ENCODE data around the gene MCUB. TPM values are rescaled to one million over a fixed set of nuclear protein-coding genes. Genes with fewer than 3 reads are reported as not detected.
A peak's percentile ranks its signal among the peaks of the same experiment; 100 is the strongest.
"Not testable (repeated sequence)": the region's sequence is repeated elsewhere in the genome, so short reads cannot be mapped to it uniquely, and the experiment has no call there.

The MCUB gene, protein sequence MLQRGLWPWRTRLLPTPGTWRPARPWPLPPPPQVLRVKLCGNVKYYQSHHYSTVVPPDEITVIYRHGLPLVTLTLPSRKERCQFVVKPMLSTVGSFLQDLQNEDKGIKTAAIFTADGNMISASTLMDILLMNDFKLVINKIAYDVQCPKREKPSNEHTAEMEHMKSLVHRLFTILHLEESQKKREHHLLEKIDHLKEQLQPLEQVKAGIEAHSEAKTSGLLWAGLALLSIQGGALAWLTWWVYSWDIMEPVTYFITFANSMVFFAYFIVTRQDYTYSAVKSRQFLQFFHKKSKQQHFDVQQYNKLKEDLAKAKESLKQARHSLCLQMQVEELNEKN
- total RNA-seq (10 to 100 TPM; 81.0 to 90.0 TPM), total RNA-seq (89.3 to 89.5 reads per million in 2 donors)

- ATAC-seq (peak; percentile 96), DNase-seq (peak; percentile 86 to 89 (median 87))
- H3K9me3 ChIP-seq (ENCODE audit: control insufficient read depth, low read length, poor library complexity, severe bottlenecking), result no peaks in the 10 kb centered on the region
- H3K36me3 Mint-ChIP-seq (ENCODE audit: low read depth), result peaks cover 10% of the 10 kb centered on the region
- no peaks in the 10 kb centered on the region for H3K27me3 Mint-ChIP-seq
- peak within 1 kb of the TSS; percentile 94 for H3K27ac Mint-ChIP-seq
- peaks cover 38% of the 10 kb centered on the region for H3K4me1 Mint-ChIP-seq
- peak within 1 kb of the TSS; percentile 94 for H3K4me3 Mint-ChIP-seq
Measured at GRCh38 chr4:109559983-109560686, at the start of gene MCUB. MCUB (plus strand) TSS chr4:109560246; CDS start chr4:109560338, 92 bp downstream.

GRCh38 chr4:109510687-109511086, 49.4 kb upstream of the MCUB start:
- no peak overlapping the region for H3K27ac Mint-ChIP-seq
- no peak overlapping the region for H3K4me3 Mint-ChIP-seq
- DNase-seq, result no peak
- H3K9me3 ChIP-seq (ENCODE audit: control insufficient read depth, low read length, poor library complexity, severe bottlenecking), result no peaks in the 10 kb centered on the region
- peaks cover 4% of the 10 kb centered on the region for H3K36me3 Mint-ChIP-seq (ENCODE audit: low read depth)
- no peaks in the 10 kb centered on the region for H3K27me3 Mint-ChIP-seq
- no peak for ATAC-seq
- peaks cover 3% of the 10 kb centered on the region for H3K4me1 Mint-ChIP-seq

- no peak overlapping the region for H3K27ac Mint-ChIP-seq
- ATAC-seq, result no peak
- peaks cover 4% of the 10 kb centered on the region for H3K36me3 Mint-ChIP-seq (ENCODE audit: low read depth)
- H3K4me3 Mint-ChIP-seq, result no peak overlapping the region
- H3K4me1 Mint-ChIP-seq, result peaks cover 3% of the 10 kb centered on the region
- DNase-seq, result no peak
- H3K9me3 ChIP-seq (ENCODE audit: control insufficient read depth, low read length, poor library complexity, severe bottlenecking), result no peaks in the 10 kb centered on the region
- H3K27me3 Mint-ChIP-seq, result no peaks in the 10 kb centered on the region
Measured at GRCh38 chr4:109511414-109511813, 48.6 kb upstream of the MCUB start.

DNA sequence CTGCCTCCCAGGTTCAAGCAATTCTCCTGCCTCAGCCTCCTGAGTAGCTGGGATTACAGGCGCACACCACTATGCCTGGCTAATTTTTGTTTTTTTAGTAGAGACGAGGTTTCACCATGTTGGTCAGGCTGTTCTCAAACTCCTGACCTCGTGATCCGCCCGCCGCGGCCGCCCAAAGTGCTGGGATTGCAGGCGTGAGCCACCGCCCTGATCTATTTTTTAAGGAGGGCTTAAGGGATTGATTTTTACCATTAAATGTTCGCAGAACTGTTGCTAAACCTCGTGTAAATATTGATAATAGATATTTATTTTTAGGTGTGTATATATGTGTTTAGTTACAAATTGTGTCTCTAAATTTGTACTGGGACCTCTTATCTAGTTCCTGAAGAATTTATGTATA, 46.7 kb upstream of the MCUB start:
- peak overlapping the region; percentile 66 for H3K27ac Mint-ChIP-seq
- not testable (repeated sequence) for H3K4me3 Mint-ChIP-seq; H3K9me3 ChIP-seq (ENCODE audit: control insufficient read depth, low read length, poor library complexity, severe bottlenecking); DNase-seq; H3K27me3 Mint-ChIP-seq; ATAC-seq; H3K36me3 Mint-ChIP-seq (ENCODE audit: low read depth); H3K4me1 Mint-ChIP-seq

- H3K27me3 Mint-ChIP-seq, result no peaks in the 10 kb centered on the region
- no peaks in the 10 kb centered on the region for H3K9me3 ChIP-seq (ENCODE audit: control insufficient read depth, low read length, poor library complexity, severe bottlenecking)
- no peak overlapping the region for H3K27ac Mint-ChIP-seq
- peaks cover 9% of the 10 kb centered on the region for H3K36me3 Mint-ChIP-seq (ENCODE audit: low read depth)
- no peak overlapping the region for H3K4me3 Mint-ChIP-seq
- DNase-seq (no peak), ATAC-seq (no peak)
- H3K4me1 Mint-ChIP-seq, result peaks cover 3% of the 10 kb centered on the region
Measured at GRCh38 chr4:109532182-109532581, 27.9 kb upstream of the MCUB start.

DNA sequence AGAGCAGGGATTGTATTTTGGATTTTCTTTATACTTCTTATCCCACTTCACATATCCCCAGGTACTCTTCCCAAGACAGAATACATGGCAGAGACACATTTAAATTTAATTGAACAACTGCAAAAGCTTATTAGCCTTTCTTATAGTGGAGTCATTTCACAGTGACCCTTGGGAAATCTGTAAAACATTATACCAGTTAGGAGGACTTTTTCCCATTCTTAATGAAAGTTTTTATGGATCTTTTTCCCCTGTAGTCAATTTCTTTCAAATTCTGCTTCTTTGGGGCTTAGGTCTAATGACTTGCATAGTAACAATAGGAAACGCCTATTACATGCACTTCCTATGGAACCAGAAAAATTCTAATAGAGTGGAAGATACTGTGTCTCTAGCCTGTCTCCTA, 14.6 kb upstream of the MCUB start:
- no peaks in the 10 kb centered on the region for H3K27me3 Mint-ChIP-seq
- H3K4me1 Mint-ChIP-seq, result peaks cover 21% of the 10 kb centered on the region
- ATAC-seq, result no peak
- H3K36me3 Mint-ChIP-seq (ENCODE audit: low read depth), result peaks cover 14% of the 10 kb centered on the region
- H3K27ac Mint-ChIP-seq, result peak overlapping the region; percentile 57
- no peak for DNase-seq
- H3K9me3 ChIP-seq (ENCODE audit: control insufficient read depth, low read length, poor library complexity, severe bottlenecking), result no peaks in the 10 kb centered on the region
- H3K4me3 Mint-ChIP-seq, result no peak overlapping the region

DNA sequence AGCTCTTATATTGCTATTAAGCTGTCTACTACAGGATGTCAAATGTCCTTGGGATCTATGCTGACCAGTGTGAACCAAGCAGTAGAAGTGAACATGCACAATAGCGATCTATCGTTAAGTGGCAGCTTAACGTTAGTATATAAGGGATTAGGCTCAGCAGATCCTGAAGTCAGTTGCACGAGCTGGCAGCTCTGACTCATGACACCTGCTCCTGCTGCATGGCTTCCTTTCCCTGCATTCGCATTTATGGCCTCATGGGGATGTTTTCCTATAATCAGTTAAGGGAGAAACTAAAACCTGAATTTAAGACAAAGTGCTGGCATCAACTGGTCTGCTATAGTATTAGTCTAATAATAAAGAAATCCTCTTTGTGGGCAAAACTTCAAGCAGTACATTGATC, 12.7 kb upstream of the MCUB start:
- DNase-seq (no peak), ATAC-seq (no peak)
- peaks cover 12% of the 10 kb centered on the region for H3K36me3 Mint-ChIP-seq (ENCODE audit: low read depth)
- H3K4me1 Mint-ChIP-seq, result peaks cover 24% of the 10 kb centered on the region
- no peaks in the 10 kb centered on the region for H3K9me3 ChIP-seq (ENCODE audit: control insufficient read depth, low read length, poor library complexity, severe bottlenecking)
- no peak overlapping the region for H3K27ac Mint-ChIP-seq
- no peak overlapping the region for H3K4me3 Mint-ChIP-seq
- no peaks in the 10 kb centered on the region for H3K27me3 Mint-ChIP-seq

DNA sequence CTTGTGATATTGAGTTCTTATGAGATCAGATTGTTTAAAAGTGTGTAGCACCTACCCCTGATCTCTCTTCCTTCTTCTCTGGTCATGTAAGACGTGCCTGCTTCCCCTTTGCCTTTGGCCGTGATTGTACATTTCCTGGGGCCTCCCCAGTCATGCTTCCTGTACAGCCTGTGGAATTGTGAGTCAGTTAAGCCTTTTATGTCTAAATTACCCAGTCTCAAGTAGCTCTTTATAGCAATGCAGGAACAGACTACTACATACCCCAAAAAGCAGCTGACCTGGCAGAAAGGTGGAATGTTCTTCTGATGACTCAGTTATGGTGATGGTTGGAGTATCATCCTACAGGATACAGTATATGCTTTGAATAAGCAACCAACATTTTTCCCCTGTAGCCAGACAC, 11.4 kb upstream of the MCUB start:
- Mint-ChIP-seq H3K27me3 (no peaks in the 10 kb centered on the region), H3K4me1 (peaks cover 18% of the 10 kb centered on the region), H3K27ac (no peak overlapping the region), H3K36me3 (ENCODE audit: low read depth) (peaks cover 5% of the 10 kb centered on the region), H3K4me3 (no peak overlapping the region)
- no peaks in the 10 kb centered on the region for H3K9me3 ChIP-seq (ENCODE audit: control insufficient read depth, low read length, poor library complexity, severe bottlenecking)
- no peak for DNase-seq
- ATAC-seq, result peak; percentile 54

DNA sequence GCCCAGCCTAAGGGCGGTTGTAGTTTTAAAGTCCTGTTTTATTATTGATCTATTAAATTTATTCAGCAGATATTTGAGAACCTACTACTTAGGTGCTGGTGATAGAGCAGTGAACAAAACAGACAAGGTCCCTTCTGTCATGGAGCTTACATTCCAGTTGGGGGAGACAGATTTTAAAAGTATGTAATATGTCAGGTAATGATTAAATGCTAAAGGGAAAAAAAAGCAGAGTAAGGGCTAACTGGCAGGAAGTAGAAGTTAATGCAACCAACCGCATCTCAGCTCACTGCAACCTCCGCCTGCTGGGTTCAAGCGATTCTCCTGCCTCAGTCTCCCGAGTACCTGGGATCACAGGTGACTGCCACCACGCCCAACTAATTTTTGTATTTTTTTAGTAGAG, 7.8 kb upstream of the MCUB start:
- DNase-seq (no peak), ATAC-seq (no peak)
- H3K27ac Mint-ChIP-seq, result no peak overlapping the region
- H3K27me3 Mint-ChIP-seq, result no peaks in the 10 kb centered on the region
- H3K4me3 Mint-ChIP-seq, result no peak overlapping the region
- no peaks in the 10 kb centered on the region for H3K9me3 ChIP-seq (ENCODE audit: control insufficient read depth, low read length, poor library complexity, severe bottlenecking)
- peaks cover 4% of the 10 kb centered on the region for H3K36me3 Mint-ChIP-seq (ENCODE audit: low read depth)
- peaks cover 23% of the 10 kb centered on the region for H3K4me1 Mint-ChIP-seq

DNA sequence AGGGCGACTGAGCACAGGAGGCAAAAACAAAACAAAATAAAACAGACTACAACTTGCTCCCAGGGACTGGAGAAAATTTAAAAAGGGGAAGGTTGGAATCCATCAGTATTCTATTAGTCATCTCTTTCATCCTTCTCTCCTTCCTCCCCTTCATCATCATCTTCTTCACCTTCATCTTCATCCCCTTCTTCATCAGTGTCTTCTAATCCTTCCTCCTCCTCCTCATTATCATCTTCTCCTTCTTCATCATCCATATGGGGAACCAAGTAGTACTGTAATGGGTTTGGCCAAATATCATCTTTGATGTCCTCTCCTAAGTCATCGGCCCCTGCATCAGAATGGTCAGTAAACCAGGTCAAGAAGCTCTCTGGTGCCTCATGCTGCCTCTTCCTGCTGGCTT, 6.9 kb upstream of the MCUB start:
- Mint-ChIP-seq H3K36me3 (ENCODE audit: low read depth) (peaks cover 4% of the 10 kb centered on the region), H3K4me1 (peaks cover 20% of the 10 kb centered on the region), H3K27me3 (no peaks in the 10 kb centered on the region), H3K27ac (no peak overlapping the region), H3K4me3 (no peak overlapping the region)
- no peaks in the 10 kb centered on the region for H3K9me3 ChIP-seq (ENCODE audit: control insufficient read depth, low read length, poor library complexity, severe bottlenecking)
- ATAC-seq (no peak), DNase-seq (no peak)

GRCh38 chr4:109554971-109555370, 5.1 kb upstream of the MCUB start:
- ATAC-seq (no peak), DNase-seq (no peak)
- Mint-ChIP-seq H3K4me1 (peaks cover 19% of the 10 kb centered on the region), H3K27me3 (no peaks in the 10 kb centered on the region), H3K4me3 (no peak overlapping the region), H3K27ac (no peak overlapping the region), H3K36me3 (ENCODE audit: low read depth) (peaks cover 4% of the 10 kb centered on the region)
- H3K9me3 ChIP-seq (ENCODE audit: control insufficient read depth, low read length, poor library complexity, severe bottlenecking), result no peaks in the 10 kb centered on the region

DNA sequence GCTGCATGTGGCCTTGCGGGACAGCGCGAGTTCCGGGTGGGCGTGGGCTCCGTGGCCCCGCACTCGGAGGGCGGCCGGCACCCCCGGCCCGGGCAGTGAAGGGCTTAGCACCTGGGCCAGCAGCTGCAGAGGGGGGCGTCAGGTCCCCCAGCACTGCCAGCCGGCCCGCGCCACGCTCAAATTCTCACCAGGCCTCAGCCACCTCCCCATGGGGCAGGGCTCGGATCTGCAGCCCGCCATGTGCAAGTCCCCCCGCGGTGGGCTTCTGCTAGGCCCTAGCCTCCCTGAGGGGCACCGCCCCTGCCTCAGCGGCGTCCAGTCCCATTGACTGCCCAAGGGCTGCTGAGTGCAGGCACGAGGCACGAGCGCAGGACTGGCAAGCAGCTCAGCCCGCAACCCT, 2.6 kb upstream of the MCUB start:
- Mint-ChIP-seq H3K27me3 (no peaks in the 10 kb centered on the region), H3K27ac (no peak overlapping the region), H3K4me3 (no peak overlapping the region), H3K4me1 (peaks cover 24% of the 10 kb centered on the region), H3K36me3 (ENCODE audit: low read depth) (peaks cover 6% of the 10 kb centered on the region)
- DNase-seq (no peak), ATAC-seq (no peak)
- H3K9me3 ChIP-seq (ENCODE audit: control insufficient read depth, low read length, poor library complexity, severe bottlenecking), result no peaks in the 10 kb centered on the region

DNA sequence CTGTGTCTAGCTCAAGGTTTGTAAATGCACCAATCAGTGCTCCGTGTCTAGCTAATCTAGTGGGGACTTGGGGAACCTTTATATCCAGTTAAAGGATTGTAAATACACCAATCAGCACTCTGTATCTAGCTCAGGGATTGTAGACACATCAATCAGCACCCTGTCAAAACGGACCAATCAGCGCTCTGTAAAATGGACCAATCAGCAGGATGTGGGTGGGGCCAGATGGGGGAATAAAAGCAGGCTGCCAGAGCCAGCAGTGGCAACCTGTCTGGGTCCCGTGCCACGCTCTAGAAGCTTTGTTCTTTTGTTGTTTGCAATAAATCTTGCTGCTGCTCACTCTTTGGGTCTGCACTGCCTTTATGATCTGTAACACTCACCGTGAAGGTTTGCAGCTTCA, 2.0 kb upstream of the MCUB start:
- not testable (repeated sequence) for H3K9me3 ChIP-seq (ENCODE audit: control insufficient read depth, low read length, poor library complexity, severe bottlenecking); H3K27ac Mint-ChIP-seq; H3K36me3 Mint-ChIP-seq (ENCODE audit: low read depth); ATAC-seq; DNase-seq; H3K27me3 Mint-ChIP-seq; H3K4me3 Mint-ChIP-seq
- peaks cover 31% of the 10 kb centered on the region for H3K4me1 Mint-ChIP-seq

GRCh38 chr4:109559625-109559982, 442 bp upstream of the MCUB start:
- Mint-ChIP-seq H3K4me1 (peaks cover 38% of the 10 kb centered on the region), H3K36me3 (ENCODE audit: low read depth) (peaks cover 8% of the 10 kb centered on the region), H3K4me3 (peak overlapping the region; percentile 94), H3K27ac (peak overlapping the region; percentile 94), H3K27me3 (no peaks in the 10 kb centered on the region)
- H3K9me3 ChIP-seq (ENCODE audit: control insufficient read depth, low read length, poor library complexity, severe bottlenecking), result no peaks in the 10 kb centered on the region
- DNase-seq (peak; percentile 25 to 32 (median 29)), ATAC-seq (peak; percentile 45)
